Measurements from ENCODE around the gene EMC8.
"Not testable (repeated sequence)": the region's sequence is repeated elsewhere in the genome, so short reads cannot be mapped to it uniquely, and the experiment has no call there.

EMC8 gene

GRCh38 chr16:85839681-85840240 is 40.4 kb upstream of the EMC8 start:
- Histone ChIP-seq H3K27me3 (replicated peaks in 2 of 5; ENCODE audit: control insufficient read depth in 4 of 5, insufficient read depth in 5 of 5, low read length in 4 of 5) (peaks cover 0 to 17% (median 2%) of the 10 kb centered on the region in 5 experiments), H3K4me1 (ENCODE audit: control extremely low read depth in 1 of 4, control insufficient read depth in 4 of 4, insufficient read depth in 4 of 4, low read length in 3 of 4) (peaks cover 0 to 4% (median 0%) of the 10 kb centered on the region in 4 experiments), H3K9me3 (ENCODE audit: control extremely low read depth in 1 of 5, control insufficient read depth in 4 of 5, insufficient read depth in 2 of 5, low read depth in 1 of 5, low read length in 4 of 5) (no peaks in the 10 kb centered on the region), H3K27ac (ENCODE audit: insufficient read depth in 1 of 2, low read depth in 1 of 2, low read length in 2 of 2, poor library complexity in 1 of 2, severe bottlenecking in 2 of 2) (no peak overlapping the region), H3K36me3 (ENCODE audit: control insufficient read depth in 4 of 4, insufficient read depth in 4 of 4, low read length in 3 of 4) (no peaks in the 10 kb centered on the region), H3K4me3 (ENCODE audit: control insufficient read depth in 1 of 7, extremely low read depth in 1 of 7, insufficient read depth in 4 of 7, low read depth in 2 of 7, low read length in 6 of 7) (no peak overlapping the region)
- WGBS (ENCODE audit: insufficient coverage), result 96% methylated on average over 15 of the region's 24 CpGs
- DNase-seq, result no peak
- ChIA-PET POLR2A (no interaction called here), CTCF (no interaction called here)

GRCh38 chr16:85838876-85839585 is 39.7 kb upstream of the EMC8 start:
- WGBS (ENCODE audit: insufficient coverage), result 97% methylated on average over 20 of the region's 21 CpGs
- CTCF ChIA-PET, result no interaction called here

GRCh38 chr16:85838381-85838780 is 39.0 kb upstream of the EMC8 start:
- ChIA-PET CTCF (interaction anchor here (0.8 to 1.9 kb wide), 4 partner anchors 19 to 148 kb away, joined by 3 to 5 read pairs (median 4); no protein-coding TSS in a partner anchor), POLR2A (no interaction called here)
- Histone ChIP-seq H3K36me3 (ENCODE audit: control insufficient read depth in 4 of 4, insufficient read depth in 4 of 4, low read length in 3 of 4) (no peaks in the 10 kb centered on the region), H3K27ac (ENCODE audit: insufficient read depth in 1 of 2, low read depth in 1 of 2, low read length in 2 of 2, poor library complexity in 1 of 2, severe bottlenecking in 2 of 2) (no peak overlapping the region), H3K4me3 (ENCODE audit: control insufficient read depth in 1 of 7, extremely low read depth in 1 of 7, insufficient read depth in 4 of 7, low read depth in 2 of 7, low read length in 6 of 7) (no peak overlapping the region), H3K9me3 (ENCODE audit: control extremely low read depth in 1 of 5, control insufficient read depth in 4 of 5, insufficient read depth in 2 of 5, low read depth in 1 of 5, low read length in 4 of 5) (peaks cover 0 to 2% (median 0%) of the 10 kb centered on the region in 5 experiments), H3K4me1 (ENCODE audit: control extremely low read depth in 1 of 4, control insufficient read depth in 4 of 4, insufficient read depth in 4 of 4, low read length in 3 of 4) (no peaks in the 10 kb centered on the region), H3K27me3 (replicated peaks in 2 of 5; ENCODE audit: control insufficient read depth in 4 of 5, insufficient read depth in 5 of 5, low read length in 4 of 5) (peaks cover 0 to 21% (median 2%) of the 10 kb centered on the region in 5 experiments)
- peak in 1 of 3 donors; percentile 33 for DNase-seq
- 62% methylated on average over 11 of the region's 11 CpGs for WGBS (ENCODE audit: insufficient coverage)

More at GRCh38 chr16:85838876-85839585, 39.7 kb upstream of the EMC8 start:
- Histone ChIP-seq H3K9me3 (ENCODE audit: control extremely low read depth in 1 of 5, control insufficient read depth in 4 of 5, insufficient read depth in 2 of 5, low read depth in 1 of 5, low read length in 4 of 5) (peaks cover 0 to 2% (median 0%) of the 10 kb centered on the region in 5 experiments), H3K27ac (ENCODE audit: insufficient read depth in 1 of 2, low read depth in 1 of 2, low read length in 2 of 2, poor library complexity in 1 of 2, severe bottlenecking in 2 of 2) (no peak overlapping the region), H3K36me3 (ENCODE audit: control insufficient read depth in 4 of 4, insufficient read depth in 4 of 4, low read length in 3 of 4) (no peaks in the 10 kb centered on the region), H3K4me1 (ENCODE audit: control extremely low read depth in 1 of 4, control insufficient read depth in 4 of 4, insufficient read depth in 4 of 4, low read length in 3 of 4) (no peaks in the 10 kb centered on the region), H3K4me3 (ENCODE audit: control insufficient read depth in 1 of 7, extremely low read depth in 1 of 7, insufficient read depth in 4 of 7, low read depth in 2 of 7, low read length in 6 of 7) (no peak overlapping the region), H3K27me3 (replicated peaks in 2 of 5; ENCODE audit: control insufficient read depth in 4 of 5, insufficient read depth in 5 of 5, low read length in 4 of 5) (peaks cover 0 to 17% (median 2%) of the 10 kb centered on the region in 5 experiments)
- POLR2A ChIA-PET, result no interaction called here
- no peak for DNase-seq

GRCh38 chr16:85837654-85838053 is 38.3 kb upstream of the EMC8 start:
- CTCF ChIA-PET, result interaction anchor here (0.8 to 1.9 kb wide), 4 partner anchors 18 to 149 kb away, joined by 3 to 5 read pairs (median 4); no protein-coding TSS in a partner anchor
- H3K27me3 ChIP-seq (replicated peaks in 2 of 5; ENCODE audit: control insufficient read depth in 4 of 5, insufficient read depth in 5 of 5, low read length in 4 of 5), result peaks cover 0 to 24% (median 0%) of the 10 kb centered on the region in 5 experiments
- WGBS (ENCODE audit: insufficient coverage), result 100% methylated on average over 1 of the region's 4 CpGs
- H3K27ac ChIP-seq (ENCODE audit: insufficient read depth in 1 of 2, low read depth in 1 of 2, low read length in 2 of 2, poor library complexity in 1 of 2, severe bottlenecking in 2 of 2); H3K36me3 ChIP-seq (ENCODE audit: control insufficient read depth in 4 of 4, insufficient read depth in 4 of 4, low read length in 3 of 4); H3K9me3 ChIP-seq (ENCODE audit: control extremely low read depth in 1 of 5, control insufficient read depth in 4 of 5, insufficient read depth in 2 of 5, low read depth in 1 of 5, low read length in 4 of 5); POLR2A ChIA-PET; H3K4me3 ChIP-seq (ENCODE audit: control insufficient read depth in 1 of 7, extremely low read depth in 1 of 7, insufficient read depth in 4 of 7, low read depth in 2 of 7, low read length in 6 of 7); H3K4me1 ChIP-seq (ENCODE audit: control extremely low read depth in 1 of 4, control insufficient read depth in 4 of 4, insufficient read depth in 4 of 4, low read length in 3 of 4); DNase-seq: not testable (repeated sequence)

GRCh38 chr16:85836706-85837582 is 37.6 kb upstream of the EMC8 start:
- no peaks in the 10 kb centered on the region for H3K36me3 ChIP-seq (ENCODE audit: control insufficient read depth in 4 of 4, insufficient read depth in 4 of 4, low read length in 3 of 4)
- H3K27me3 ChIP-seq (replicated peaks in 2 of 5; ENCODE audit: control insufficient read depth in 4 of 5, insufficient read depth in 5 of 5, low read length in 4 of 5), result peaks cover 0 to 28% (median 0%) of the 10 kb centered on the region in 5 experiments
- WGBS (ENCODE audit: insufficient coverage), result 94% methylated on average over 21 of the region's 24 CpGs
- DNase-seq, result no peak
- H3K4me3 ChIP-seq (ENCODE audit: control insufficient read depth in 1 of 7, extremely low read depth in 1 of 7, insufficient read depth in 4 of 7, low read depth in 2 of 7, low read length in 6 of 7), result no peak overlapping the region
- H3K9me3 ChIP-seq (ENCODE audit: control extremely low read depth in 1 of 5, control insufficient read depth in 4 of 5, insufficient read depth in 2 of 5, low read depth in 1 of 5, low read length in 4 of 5), result peaks cover 0 to 2% (median 0%) of the 10 kb centered on the region in 5 experiments
- CTCF ChIA-PET, result interaction anchor here (1.2 to 1.9 kb wide), 3 partner anchors 15 to 56 kb away, joined by 3 to 5 read pairs (median 4); no protein-coding TSS in a partner anchor
- H3K27ac ChIP-seq (ENCODE audit: insufficient read depth in 1 of 2, low read depth in 1 of 2, low read length in 2 of 2, poor library complexity in 1 of 2, severe bottlenecking in 2 of 2), result no peak overlapping the region
- POLR2A ChIA-PET, result no interaction called here
- no peaks in the 10 kb centered on the region for H3K4me1 ChIP-seq (ENCODE audit: control extremely low read depth in 1 of 4, control insufficient read depth in 4 of 4, insufficient read depth in 4 of 4, low read length in 3 of 4)

GRCh38 chr16:85835956-85836705 is 36.8 kb upstream of the EMC8 start:
- 96% methylated on average over 20 of the region's 22 CpGs for whole genome bisulfite sequencing (ENCODE audit: insufficient coverage)
- no peaks in the 10 kb centered on the region for H3K4me1 ChIP-seq (ENCODE audit: control extremely low read depth in 1 of 4, control insufficient read depth in 4 of 4, insufficient read depth in 4 of 4, low read length in 3 of 4)
- ChIA-PET POLR2A (no interaction called here), CTCF (interaction anchor here (0.9 to 1.3 kb wide), 2 partner anchors 14 to 16 kb away, joined by 3 to 4 read pairs; no protein-coding TSS in a partner anchor)
- no peak overlapping the region for H3K4me3 ChIP-seq (ENCODE audit: control insufficient read depth in 1 of 7, extremely low read depth in 1 of 7, insufficient read depth in 4 of 7, low read depth in 2 of 7, low read length in 6 of 7)
- no peaks in the 10 kb centered on the region for H3K36me3 ChIP-seq (ENCODE audit: control insufficient read depth in 4 of 4, insufficient read depth in 4 of 4, low read length in 3 of 4)
- peaks cover 0 to 30% (median 3%) of the 10 kb centered on the region in 5 experiments for H3K27me3 ChIP-seq (replicated peaks in 2 of 5; ENCODE audit: control insufficient read depth in 4 of 5, insufficient read depth in 5 of 5, low read length in 4 of 5)
- H3K9me3 ChIP-seq (ENCODE audit: control extremely low read depth in 1 of 5, control insufficient read depth in 4 of 5, insufficient read depth in 2 of 5, low read depth in 1 of 5, low read length in 4 of 5), result peaks cover 0 to 2% (median 0%) of the 10 kb centered on the region in 5 experiments
- no peak for DNase-seq
- no peak overlapping the region for H3K27ac ChIP-seq (ENCODE audit: insufficient read depth in 1 of 2, low read depth in 1 of 2, low read length in 2 of 2, poor library complexity in 1 of 2, severe bottlenecking in 2 of 2)

Data from common myeloid progenitor, CD34-positive (primary cell).